HepG2 (cell line): Measurements from ENCODE around the gene IGLON5. TPM values are rescaled to one million over a fixed set of nuclear protein-coding genes. Genes with fewer than 3 reads are reported as not detected.

Experiments
- ATAD3A ChIP-seq: sonication (generic); formaldehyde crosslinking; IDR thresholded peaks from 2 replicates; pipeline ENCODE4 v1.4.0; 2020; ENCODE audit warnings: missing genetic modification reagents
- DNMT3B ChIP-seq: conservative IDR thresholded peaks from 2 replicates; pipeline ENCODE4 v1.6.1; 2016; ENCODE audit warnings: missing biosample characterization, control low read depth
- E2F2 ChIP-seq: sonication (generic); formaldehyde crosslinking; IDR thresholded peaks from 2 replicates; pipeline ENCODE4 v1.4.0; 2020; ENCODE audit warnings: missing genetic modification reagents, borderline replicate concordance
- KDM5B ChIP-seq: sonication (generic); formaldehyde crosslinking; IDR thresholded peaks from 2 replicates; pipeline ENCODE4 v1.4.0; 2020; ENCODE audit warnings: missing genetic modification reagents, mild to moderate bottlenecking, borderline replicate concordance
- MEIS1 ChIP-seq: sonication (generic); formaldehyde crosslinking; IDR thresholded peaks from 2 replicates; pipeline ENCODE4 v1.9.0; 2021; ENCODE audit warnings: mild to moderate bottlenecking, missing genetic modification reagents, moderate library complexity, borderline replicate concordance
- MXD1 ChIP-seq: sonication (generic); formaldehyde crosslinking; IDR thresholded peaks from 2 replicates; pipeline ENCODE4 v1.4.0; 2020; ENCODE audit warnings: mild to moderate bottlenecking, missing genetic modification reagents
- RXRB ChIP-seq: IDR thresholded peaks from 2 replicates; pipeline ENCODE4 v1.6.1; 2016; ENCODE audit warnings: borderline replicate concordance, missing genetic modification reagents, missing compliant biosample characterization
- SIX4 ChIP-seq: sonication (generic); formaldehyde crosslinking; IDR thresholded peaks from 2 replicates; pipeline ENCODE4 v1.4.0; 2020; ENCODE audit warnings: missing genetic modification reagents
- SP140L ChIP-seq: sonication (generic); formaldehyde crosslinking; IDR thresholded peaks from 2 replicates; pipeline ENCODE4 v1.4.0; 2020; ENCODE audit warnings: missing genetic modification reagents, borderline replicate concordance
- SRF ChIP-seq: IDR thresholded peaks from 2 replicates; pipeline ENCODE4 v1.6.1; 2011; ENCODE audit warnings: mild to moderate bottlenecking, low read depth, low read length, moderate library complexity
- ZNF318 ChIP-seq: sonication (generic); formaldehyde crosslinking; IDR thresholded peaks from 2 replicates; pipeline ENCODE4 v1.4.0; 2020; ENCODE audit warnings: mild to moderate bottlenecking, missing genetic modification reagents
- ZNF597 ChIP-seq: sonication (generic); formaldehyde crosslinking; IDR thresholded peaks from 2 replicates; pipeline ENCODE4 v1.5.0; 2020; ENCODE audit warnings: missing genetic modification reagents
- ZNF615 ChIP-seq: sonication (generic); formaldehyde crosslinking; IDR thresholded peaks from 2 replicates; pipeline ENCODE4 v1.5.0; 2020; ENCODE audit warnings: mild to moderate bottlenecking, missing genetic modification reagents, borderline replicate concordance
- ZNF740 ChIP-seq: sonication (generic); formaldehyde crosslinking; IDR thresholded peaks from 2 replicates; pipeline ENCODE4 v1.4.0; 2020; ENCODE audit warnings: missing genetic modification reagents
- ZNF775 ChIP-seq: sonication (generic); formaldehyde crosslinking; IDR thresholded peaks from 2 replicates; pipeline ENCODE4 v1.4.0; 2020; ENCODE audit warnings: missing genetic modification reagents, mild to moderate bottlenecking, moderate library complexity, borderline replicate concordance
- ZSCAN31 ChIP-seq: sonication (generic); formaldehyde crosslinking; IDR thresholded peaks from 2 replicates; pipeline ENCODE4 v1.5.0; 2020; ENCODE audit warnings: low read depth, mild to moderate bottlenecking, missing genetic modification reagents
- polyA plus RNA-seq, 8 experiments: library from polyadenylated mRNA; depleted of rRNA in 3 of 8; stranded (reverse) in 7 of 8; unstranded in 1 of 8; fragments of >200 nt; fragmentation: Illumina TruSeq in 4 of 8; extraction: Trizol in 4 of 8; gene quantifications; 2 replicates each; pipeline versions ENCODE4 v1.2.1 to v1.2.3, GENCODE V29; 2011 to 2016; ENCODE audit warnings: low read depth in 4 of 8, missing spikeins in 1 of 8, mixed read lengths in 1 of 8; ENCODE audit not compliant: insufficient read depth in 1 of 8
- total RNA-seq, 5 experiments: library from RNA; depleted of rRNA; stranded (reverse); fragments of >200 nt; fragmentation: Illumina TruSeq; extraction: Trizol; gene quantifications; 2 replicates each; pipeline ENCODE4 v1.2.3, GENCODE V29; 2016; ENCODE audit warnings: low read depth in 1 of 5

Gene IGLON5
- total and polyA plus RNA-seq, 2 of the 13 experiments (the other 11 are each of a cell fraction or from before 2014, with no cell fraction given): 0.04 to 5.7 TPM

- no peak for TF ChIP-seq MEIS1
- TF ChIP-seq ZNF775 (CRISPR knock-in tag): no peak
- no peak for TF ChIP-seq KDM5B (CRISPR knock-in tag)
- no peak for TF ChIP-seq ATAD3A (CRISPR knock-in tag)
- TF ChIP-seq E2F2: no peak
- TF ChIP-seq ZNF318 (CRISPR knock-in tag): no peak
- TF ChIP-seq SP140L (CRISPR knock-in tag): no peak
- no peak for TF ChIP-seq MXD1
- TF ChIP-seq RXRB (CRISPR knock-in tag): peak; percentile 98
- no peak for TF ChIP-seq ZNF615 (CRISPR knock-in tag)
- TF ChIP-seq ZNF740 (CRISPR knock-in tag): no peak
- TF ChIP-seq ZSCAN31: 0 out of 2 replicates have a peak, but pooled peaks have one; percentile 40
- TF ChIP-seq DNMT3B (CRISPR knock-in tag): no peak
- no peak for TF ChIP-seq ZNF597 (CRISPR knock-in tag)
- TF ChIP-seq SIX4: no peak; the same call in 1 of the 2 replicates
- no peak for TF ChIP-seq SRF
These were observed 55.2 kb downstream of the IGLON5 start (continued) for GRCh38 chr19:51366389-51367254.
